CD4-positive, alpha-beta memory T cell (primary cell): ENCODE measurements around the gene DNAJC3. TPM values are rescaled to one million over a fixed set of nuclear protein-coding genes. Genes with fewer than 3 reads are reported as not detected.

ENCODE experiments used
- CTCF ChIA-PET: fragments of 350-600 bp; sonication (Branson Sonifier 250); formaldehyde crosslinking; loops from one replicate; lab custom pipeline; 2021; ENCODE audit warnings: inconsistent platforms; ENCODE audit not compliant: partially characterized antibody; lab: Charles Lee
- POLR2A ChIA-PET: fragments of 350-600 bp; sonication (Branson Sonifier 250); formaldehyde crosslinking; loops from one replicate; lab custom pipeline; 2021; ENCODE audit not compliant: partially characterized antibody; lab: Charles Lee
- DNase-seq, 5 donors: peaks; one replicate each; pipeline versions ENCODE4 v3.0.0 to v3.0.0-alpha.2; 2020 to 2022; ENCODE audit warnings: mixed read lengths in 1 of 5
- H3K27ac ChIP-seq: one replicate; pipeline ENCODE4 v1.7.0; 2013; ENCODE audit warnings: low read depth, low read length
- H3K27me3 ChIP-seq: 2 replicates; pipeline ENCODE4 v1.7.0; 2013; ENCODE audit warnings: mild to moderate bottlenecking, low read length, moderate library complexity; ENCODE audit not compliant: insufficient read depth
- H3K36me3 ChIP-seq: 2 replicates; pipeline ENCODE4 v1.7.0; 2013; ENCODE audit warnings: mild to moderate bottlenecking, low read length, moderate library complexity; ENCODE audit not compliant: insufficient read depth
- H3K4me1 ChIP-seq: 2 replicates; pipeline ENCODE4 v1.7.0; 2013; ENCODE audit warnings: mild to moderate bottlenecking, low read length, moderate library complexity; ENCODE audit not compliant: insufficient read depth
- H3K4me3 ChIP-seq, 2 donors: one replicate each; pipeline ENCODE4 v1.7.0; 2013; ENCODE audit warnings: low read length in 2 of 2, mild to moderate bottlenecking in 1 of 2
- H3K9me3 ChIP-seq, 2 donors: one replicate each; pipeline ENCODE4 v1.7.0; 2013; ENCODE audit warnings: low read length in 2 of 2, control low read depth in 1 of 2; ENCODE audit not compliant: control insufficient read depth in 1 of 2
- H3K27ac Mint-ChIP-seq, 7 donors: one replicate each; pipeline ENCODE4 v1.8.0; 2020 to 2021; ENCODE audit warnings: mixed read lengths in 7 of 7, mild to moderate bottlenecking in 6 of 7, inconsistent platforms in 3 of 7, moderate library complexity in 3 of 7
- H3K27me3 Mint-ChIP-seq, 2 donors: one replicate each; pipeline ENCODE4 v1.8.0; 2020 to 2021; ENCODE audit warnings: mixed read lengths in 2 of 2
- H3K36me3 Mint-ChIP-seq, 2 donors: one replicate each; pipeline ENCODE4 v1.8.0; 2020 to 2021; ENCODE audit warnings: mixed read lengths in 2 of 2, inconsistent platforms in 1 of 2, mild to moderate bottlenecking in 1 of 2
- H3K4me1 Mint-ChIP-seq, 4 donors: one replicate each; pipeline ENCODE4 v1.8.0; 2020 to 2021; ENCODE audit warnings: mixed read lengths in 4 of 4, mild to moderate bottlenecking in 1 of 4
- H3K4me3 Mint-ChIP-seq, 8 donors: one replicate each; pipeline ENCODE4 v1.8.0; 2020 to 2021; ENCODE audit warnings: mixed read lengths in 8 of 8, mild to moderate bottlenecking in 7 of 8, moderate library complexity in 6 of 8, inconsistent platforms in 3 of 8
- H3K9me3 Mint-ChIP-seq, 8 donors: one replicate each; pipeline ENCODE4 v1.8.0; 2020 to 2021; ENCODE audit warnings: mixed read lengths in 8 of 8, mild to moderate bottlenecking in 5 of 8, inconsistent platforms in 3 of 8, moderate library complexity in 1 of 8
- intact Hi-C: fragments of 100-400 bp; cut with micrococcal nuclease; formaldehyde crosslinking; loops from one replicate; pipeline ENCODE4 v1.15.1; 2023
- polyA plus RNA-seq, 2 donors: library from polyadenylated mRNA; unstranded; fragments of 300-500 nt; fragmentation: Illumina TruSeq; gene quantifications; one replicate each; pipeline ENCODE4 v1.2.3, GENCODE V29; 2021
- total RNA-seq, 2 experiments: library from RNA; stranded (reverse); gene quantifications; one replicate each; pipeline ENCODE4 v1.2.3, GENCODE V29; 2021

Gene DNAJC3
- total and polyA plus RNA-seq, 4 experiments from 2014 or later = 14.6 to 31.1 (median 23.3) TPM

DNA sequence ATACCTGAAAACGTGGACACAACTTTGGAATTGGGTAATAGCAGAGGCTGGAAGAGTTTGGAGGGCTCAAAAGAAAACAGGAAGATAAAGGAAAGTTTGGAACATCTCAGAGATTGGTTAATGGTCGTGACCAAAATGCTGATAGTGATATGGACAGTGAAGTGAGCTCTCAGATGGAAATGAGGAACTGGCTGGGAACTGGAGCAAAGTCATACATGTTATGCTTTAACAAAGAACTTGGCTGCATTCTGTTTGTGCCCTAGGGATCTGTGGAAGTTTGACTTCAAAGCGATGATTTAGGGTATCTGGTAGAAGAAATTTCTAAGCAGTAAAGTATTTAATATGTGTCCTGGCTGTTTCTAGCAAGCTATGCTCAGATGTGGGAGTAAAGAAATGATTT lies 136.2 kb downstream of the DNAJC3 start:
- peaks cover 11 to 20% of the 10 kb centered on the region in 2 donors for H3K27me3 Mint-ChIP-seq
- peaks cover 2 to 34% (median 28%) of the 10 kb centered on the region in 8 donors for H3K9me3 Mint-ChIP-seq
- Histone ChIP-seq H3K36me3 (no peaks in the 10 kb centered on the region), H3K27me3 (no peaks in the 10 kb centered on the region), H3K9me3 (no peaks in the 10 kb centered on the region), H3K4me1 (no peaks in the 10 kb centered on the region), H3K27ac (no peak overlapping the region), H3K4me3 (no peak overlapping the region)
- intact Hi-C loops = no loop called here
- ChIA-PET POLR2A (no interaction called here), CTCF (interaction anchor here (1.1 to 1.5 kb wide), 2 partner anchors 20 to 153 kb away, joined by 3 to 4 read pairs; no protein-coding TSS in a partner anchor)
- no peak for DNase-seq
- peaks cover 0 to 4% of the 10 kb centered on the region in 2 donors for H3K36me3 Mint-ChIP-seq
- no peaks in the 10 kb centered on the region for H3K4me1 Mint-ChIP-seq
- no peak overlapping the region for H3K4me3 Mint-ChIP-seq
- H3K27ac Mint-ChIP-seq = no peak overlapping the region

DNA sequence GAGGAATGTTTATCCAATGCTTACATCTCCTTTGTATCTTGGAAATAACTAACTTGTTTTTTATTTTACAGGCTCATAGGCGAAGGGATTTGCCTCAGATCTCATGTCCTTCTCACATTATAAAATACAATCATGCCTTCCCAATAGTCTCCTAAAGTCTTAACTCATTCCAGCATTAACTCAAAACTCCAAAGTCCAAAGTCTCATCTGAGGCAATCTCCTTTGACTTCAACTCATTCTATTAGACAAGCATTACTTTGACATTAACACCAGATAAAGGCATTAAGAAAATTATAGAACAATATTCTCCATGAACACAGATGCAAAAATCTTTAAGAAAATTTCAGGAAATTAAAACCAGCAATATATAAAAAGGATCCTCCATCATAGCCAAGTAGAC lies 137.6 kb downstream of the DNAJC3 start:
- Mint-ChIP-seq H3K27ac (no peak overlapping the region), H3K36me3 (peaks cover 0 to 1% of the 10 kb centered on the region in 2 donors), H3K9me3 (peaks cover 2 to 30% (median 23%) of the 10 kb centered on the region in 8 donors), H3K27me3 (peaks cover 7 to 11% of the 10 kb centered on the region in 2 donors), H3K4me1 (no peaks in the 10 kb centered on the region), H3K4me3 (no peak overlapping the region)
- Histone ChIP-seq H3K4me3 (no peak overlapping the region), H3K4me1 (no peaks in the 10 kb centered on the region), H3K9me3 (no peaks in the 10 kb centered on the region), H3K27ac (no peak overlapping the region), H3K27me3 (no peaks in the 10 kb centered on the region), H3K36me3 (no peaks in the 10 kb centered on the region)
- no peak for DNase-seq
- intact Hi-C loops = no loop called here
- ChIA-PET POLR2A (no interaction called here), CTCF (interaction anchor here (1.1 kb wide), 1 partner anchor 19 kb away, joined by 4 read pairs; no protein-coding TSS in a partner anchor)

DNA sequence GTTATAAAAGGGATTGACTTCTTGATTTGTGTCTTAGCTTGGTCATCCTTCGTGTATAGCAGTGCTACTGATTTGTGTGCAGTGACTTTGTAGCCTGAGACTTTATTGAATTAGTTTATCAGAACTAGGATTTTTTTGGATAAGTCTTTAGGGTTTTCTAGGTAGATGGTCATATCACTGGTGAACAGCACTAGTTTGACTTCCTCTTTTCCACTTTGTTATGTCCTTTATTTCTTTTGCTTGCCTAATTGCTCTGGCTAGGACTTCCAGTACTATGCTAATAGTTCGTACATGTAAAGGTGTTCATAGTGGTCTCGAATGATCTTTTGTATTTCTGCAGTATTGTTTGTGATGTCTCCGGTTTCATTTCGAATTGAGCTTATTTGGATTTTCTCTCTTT lies 145.4 kb downstream of the DNAJC3 start:
- Mint-ChIP-seq H3K27ac (no peak overlapping the region), H3K36me3 (no peaks in the 10 kb centered on the region), H3K27me3 (peaks cover 10 to 14% of the 10 kb centered on the region in 2 donors), H3K4me1 (no peaks in the 10 kb centered on the region), H3K4me3 (no peak overlapping the region), H3K9me3 (peaks cover 0 to 4% (median 0%) of the 10 kb centered on the region in 8 donors)
- Histone ChIP-seq H3K27me3 (peaks cover 5% of the 10 kb centered on the region), H3K4me3 (no peak overlapping the region), H3K9me3 (no peaks in the 10 kb centered on the region), H3K27ac (no peak overlapping the region), H3K36me3 (no peaks in the 10 kb centered on the region), H3K4me1 (no peaks in the 10 kb centered on the region)
- no peak for DNase-seq
- CTCF ChIA-PET = interaction anchor here (1.8 kb wide), 1 partner anchor 11 kb away, joined by 12 read pairs; no protein-coding TSS in a partner anchor
- intact Hi-C loops = no loop called here
- POLR2A ChIA-PET = no interaction called here

DNA sequence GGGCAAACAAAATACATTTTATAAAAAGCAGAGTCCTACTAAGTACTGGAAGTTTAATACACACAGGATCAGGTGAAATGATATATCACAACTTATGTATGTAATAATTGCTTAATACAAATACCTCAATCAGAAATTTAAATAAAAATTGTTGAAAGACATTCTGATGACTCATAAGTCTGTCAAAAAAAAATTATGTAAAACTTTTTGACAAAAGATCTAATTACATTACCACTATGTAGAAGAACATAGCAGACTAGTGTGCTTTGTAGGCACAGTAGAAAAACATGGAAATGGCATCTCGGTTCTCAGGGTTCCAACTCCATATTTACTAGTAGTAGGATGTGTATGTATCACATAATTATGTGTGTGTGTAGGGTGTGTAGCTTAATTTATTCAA lies 156.2 kb downstream of the DNAJC3 start:
- H3K4me1 ChIP-seq = no peaks in the 10 kb centered on the region
- no peak for DNase-seq
- Mint-ChIP-seq H3K4me1 (peaks cover 0 to 2% (median 0%) of the 10 kb centered on the region in 4 donors), H3K9me3 (peaks cover 0 to 12% (median 8%) of the 10 kb centered on the region in 8 donors), H3K36me3 (no peaks in the 10 kb centered on the region), H3K27ac (no peak overlapping the region), H3K27me3 (peaks cover 8 to 20% of the 10 kb centered on the region in 2 donors), H3K4me3 (no peak overlapping the region)
- ChIA-PET CTCF (interaction anchor here (0.8 to 9.6 kb wide), 23 partner anchors 8 to 1158 kb away, joined by 3 to 213 read pairs (median 5); no protein-coding TSS in a partner anchor), POLR2A (no interaction called here)
- H3K36me3 ChIP-seq = no peaks in the 10 kb centered on the region
- H3K27ac ChIP-seq = no peak overlapping the region
- intact Hi-C loops = loop anchor here (5.0 kb wide), 1 partner anchor 431 kb away; no protein-coding TSS in a partner anchor
- no peak overlapping the region for H3K4me3 ChIP-seq
- no peaks in the 10 kb centered on the region for H3K27me3 ChIP-seq
- H3K9me3 ChIP-seq = no peaks in the 10 kb centered on the region

DNA sequence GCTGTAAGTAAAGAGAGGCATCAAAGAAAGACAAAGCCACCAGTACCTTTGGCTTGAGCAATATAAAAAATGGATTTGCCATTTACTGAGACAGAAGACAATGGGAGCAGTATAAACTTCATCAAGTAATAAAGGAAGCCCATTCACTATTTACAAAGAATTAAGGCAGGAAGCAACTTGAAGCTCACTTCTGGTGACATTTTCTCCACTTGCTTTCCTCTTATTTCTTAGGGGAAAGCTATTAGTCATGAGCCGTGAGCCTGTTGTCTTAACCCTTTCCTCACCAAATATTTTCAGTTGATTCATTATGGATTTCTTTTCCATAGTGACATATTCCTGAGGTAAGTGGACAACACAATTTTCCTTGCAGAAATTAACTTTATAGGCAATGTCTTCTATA lies 156.8 kb downstream of the DNAJC3 start:
- Histone ChIP-seq H3K27ac (no peak overlapping the region), H3K36me3 (no peaks in the 10 kb centered on the region), H3K4me1 (no peaks in the 10 kb centered on the region), H3K27me3 (no peaks in the 10 kb centered on the region), H3K4me3 (no peak overlapping the region), H3K9me3 (no peaks in the 10 kb centered on the region)
- peaks cover 0 to 18% (median 4%) of the 10 kb centered on the region in 8 donors for H3K9me3 Mint-ChIP-seq
- intact Hi-C loops = loop anchor here (1.0 to 5.0 kb wide), 5 partner anchors 209 to 644 kb away; no protein-coding TSS in a partner anchor
- H3K4me3 Mint-ChIP-seq = no peak overlapping the region
- peaks cover 12 to 18% of the 10 kb centered on the region in 2 donors for H3K27me3 Mint-ChIP-seq
- no peak overlapping the region for H3K27ac Mint-ChIP-seq
- ChIA-PET POLR2A (interaction anchor here (0.7 kb wide), 1 partner anchor 210 kb away, joined by 3 read pairs; no protein-coding TSS in a partner anchor), CTCF (interaction anchor here (0.6 to 9.6 kb wide), 36 partner anchors 9 to 1158 kb away, joined by 3 to 213 read pairs (median 5); no protein-coding TSS in a partner anchor)
- H3K36me3 Mint-ChIP-seq = no peaks in the 10 kb centered on the region
- DNase-seq = peak in 1 of 5 donors; percentile 0
- H3K4me1 Mint-ChIP-seq = peaks cover 0 to 2% (median 0%) of the 10 kb centered on the region in 4 donors

DNA sequence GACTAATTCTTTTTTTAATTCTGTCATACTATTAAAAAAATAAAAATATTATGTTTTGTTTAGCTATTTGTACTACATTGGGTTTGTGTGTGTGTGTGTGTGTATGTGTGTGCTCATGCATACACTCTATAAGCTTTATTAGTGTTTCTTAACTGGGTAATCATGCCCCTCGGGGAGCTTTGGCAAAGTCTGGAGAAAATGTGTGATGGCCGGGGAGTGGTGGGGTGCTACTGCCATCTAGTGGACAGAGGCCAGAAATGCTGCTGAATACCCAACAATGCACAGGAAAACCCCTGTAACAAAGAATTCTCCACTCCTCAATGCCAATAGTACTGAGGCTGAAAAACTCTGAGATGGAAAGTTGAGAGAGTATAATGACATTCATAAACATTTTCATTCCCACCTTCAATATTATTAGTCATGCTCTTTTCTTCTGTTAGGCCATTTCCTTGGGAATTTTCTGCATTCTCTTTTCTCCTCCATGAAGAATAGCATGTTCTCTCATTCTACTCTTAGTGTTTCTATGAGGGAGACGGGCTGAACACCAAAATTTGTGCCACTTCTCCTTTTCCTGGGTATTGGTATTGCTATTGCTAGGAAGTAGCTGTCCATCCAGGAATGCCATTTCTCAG lies 157.3 kb downstream of the DNAJC3 start:
- POLR2A ChIA-PET = interaction anchor here (0.7 kb wide), 1 partner anchor 210 kb away, joined by 3 read pairs; no protein-coding TSS in a partner anchor
- H3K27me3 ChIP-seq = no peaks in the 10 kb centered on the region
- H3K9me3 ChIP-seq = no peaks in the 10 kb centered on the region
- CTCF ChIA-PET = interaction anchor here (0.6 to 9.6 kb wide), 38 partner anchors 8 to 1159 kb away, joined by 3 to 213 read pairs (median 4); no protein-coding TSS in a partner anchor
- Mint-ChIP-seq H3K36me3 (no peaks in the 10 kb centered on the region), H3K4me3 (no peak overlapping the region), H3K9me3 (peaks cover 0 to 23% (median 5%) of the 10 kb centered on the region in 8 donors), H3K27me3 (peaks cover 14 to 18% of the 10 kb centered on the region in 2 donors), H3K27ac (no peak overlapping the region), H3K4me1 (peaks cover 0 to 2% (median 0%) of the 10 kb centered on the region in 4 donors)
- DNase-seq = peak; percentile 52 to 63 (median 59)
- no peaks in the 10 kb centered on the region for H3K36me3 ChIP-seq
- no peak overlapping the region for H3K4me3 ChIP-seq
- no peaks in the 10 kb centered on the region for H3K4me1 ChIP-seq
- H3K27ac ChIP-seq = no peak overlapping the region
- intact Hi-C loops = loop anchor here (1.0 to 5.0 kb wide), 5 partner anchors 210 to 645 kb away; no protein-coding TSS in a partner anchor

DNA sequence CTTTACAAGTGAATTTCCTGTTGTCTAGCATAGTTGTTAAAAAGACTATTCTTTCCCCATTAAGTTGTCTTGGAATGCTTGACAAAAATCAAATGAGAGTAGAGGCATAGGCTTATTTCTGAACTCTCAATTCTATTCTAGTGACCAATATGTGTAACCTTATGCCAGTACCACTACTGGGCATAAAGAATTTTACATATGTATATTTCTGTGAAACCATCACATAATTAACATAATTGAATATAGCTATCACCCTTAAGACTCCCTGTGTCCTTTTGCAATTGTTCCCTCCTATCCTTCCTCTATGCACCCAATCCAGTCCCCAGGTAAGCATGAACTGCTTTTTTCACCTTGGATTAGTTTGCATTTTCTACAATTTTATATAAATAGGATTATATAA lies 165.0 kb downstream of the DNAJC3 start:
- no peaks in the 10 kb centered on the region for H3K36me3 Mint-ChIP-seq
- no peaks in the 10 kb centered on the region for H3K4me1 ChIP-seq
- POLR2A ChIA-PET = no interaction called here
- intact Hi-C loops = no loop called here
- H3K36me3 ChIP-seq = no peaks in the 10 kb centered on the region
- no peak for DNase-seq
- H3K4me1 Mint-ChIP-seq = no peaks in the 10 kb centered on the region
- H3K27ac ChIP-seq = no peak overlapping the region
- peaks cover 0 to 26% (median 5%) of the 10 kb centered on the region in 8 donors for H3K9me3 Mint-ChIP-seq
- CTCF ChIA-PET = interaction anchor here (1.4 kb wide), 1 partner anchor 8 kb away, joined by 4 read pairs; no protein-coding TSS in a partner anchor
- no peaks in the 10 kb centered on the region for H3K9me3 ChIP-seq
- no peaks in the 10 kb centered on the region for H3K27me3 ChIP-seq
- peaks cover 9 to 10% of the 10 kb centered on the region in 2 donors for H3K27me3 Mint-ChIP-seq
- H3K4me3 ChIP-seq = no peak overlapping the region
- H3K4me3 Mint-ChIP-seq = no peak overlapping the region
- no peak overlapping the region for H3K27ac Mint-ChIP-seq
